22Rv1 (cell line): ENCODE data around the gene WIZ.

Experiments used
- H3K27ac ChIP-seq: fragments of 450-650 bp; 2 replicates; pipeline ENCODE4 v1.5.1; 2017
- ZFX ChIP-seq: fragments of 450-650 bp; IDR thresholded peaks from 2 replicates; pipeline ENCODE4 v1.6.1; 2017; ENCODE audit warnings: antibody characterized with exemption, borderline replicate concordance
- TF ChIP-seq, protein P1 (sequence below): fragments of 450-650 bp; IDR thresholded peaks from 2 replicates; pipeline ENCODE4 v1.5.1; 2017; ENCODE audit warnings: mild to moderate bottlenecking

WIZ gene

DNA sequence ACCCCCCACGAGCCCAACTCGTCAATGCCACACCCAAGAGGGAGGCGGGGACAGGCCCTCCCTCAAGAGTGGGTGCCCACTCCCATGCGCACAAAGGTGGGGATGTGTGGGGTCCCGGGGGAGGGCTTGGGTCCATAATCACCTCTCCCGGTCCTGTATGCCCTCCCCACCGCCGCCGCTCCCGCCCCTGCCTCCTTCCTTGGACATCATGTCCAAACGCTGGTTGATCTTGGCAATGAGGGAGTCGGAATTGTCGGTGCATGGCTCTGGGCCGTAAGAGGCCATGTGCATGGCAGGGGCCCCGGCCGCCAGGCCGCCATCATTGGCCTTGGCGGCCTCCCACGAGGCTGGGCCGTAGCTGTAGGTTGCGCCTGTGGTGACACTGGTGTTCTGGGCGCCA, 76.1 kb downstream of the WIZ start:
- H3K27ac ChIP-seq = no peak overlapping the region
- no peak for TF ChIP-seq ZFX
- TF ChIP-seq, protein P1, sequence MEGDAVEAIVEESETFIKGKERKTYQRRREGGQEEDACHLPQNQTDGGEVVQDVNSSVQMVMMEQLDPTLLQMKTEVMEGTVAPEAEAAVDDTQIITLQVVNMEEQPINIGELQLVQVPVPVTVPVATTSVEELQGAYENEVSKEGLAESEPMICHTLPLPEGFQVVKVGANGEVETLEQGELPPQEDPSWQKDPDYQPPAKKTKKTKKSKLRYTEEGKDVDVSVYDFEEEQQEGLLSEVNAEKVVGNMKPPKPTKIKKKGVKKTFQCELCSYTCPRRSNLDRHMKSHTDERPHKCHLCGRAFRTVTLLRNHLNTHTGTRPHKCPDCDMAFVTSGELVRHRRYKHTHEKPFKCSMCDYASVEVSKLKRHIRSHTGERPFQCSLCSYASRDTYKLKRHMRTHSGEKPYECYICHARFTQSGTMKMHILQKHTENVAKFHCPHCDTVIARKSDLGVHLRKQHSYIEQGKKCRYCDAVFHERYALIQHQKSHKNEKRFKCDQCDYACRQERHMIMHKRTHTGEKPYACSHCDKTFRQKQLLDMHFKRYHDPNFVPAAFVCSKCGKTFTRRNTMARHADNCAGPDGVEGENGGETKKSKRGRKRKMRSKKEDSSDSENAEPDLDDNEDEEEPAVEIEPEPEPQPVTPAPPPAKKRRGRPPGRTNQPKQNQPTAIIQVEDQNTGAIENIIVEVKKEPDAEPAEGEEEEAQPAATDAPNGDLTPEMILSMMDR = no peak

DNA sequence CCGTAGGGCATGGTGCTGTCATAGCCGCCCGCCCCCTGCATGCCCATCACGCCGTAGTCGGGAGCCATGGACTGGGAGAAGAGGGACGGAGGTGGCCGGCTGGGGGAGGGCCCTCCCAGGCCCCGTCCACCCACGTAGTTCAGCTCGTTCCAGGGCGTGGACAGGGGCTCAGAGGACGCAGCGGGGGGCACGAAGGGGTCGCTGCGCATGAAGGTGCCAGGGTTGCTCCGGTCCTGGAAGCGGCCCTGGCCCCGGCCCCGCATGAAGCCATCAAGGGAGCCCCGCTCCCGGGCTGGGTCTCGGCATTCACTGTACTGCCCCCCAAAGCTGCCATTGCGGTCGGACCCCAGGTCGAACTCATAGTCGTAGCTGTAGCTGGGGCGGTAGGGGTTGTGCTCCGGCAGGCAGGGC, 76.9 kb downstream of the WIZ start:
- H3K27ac ChIP-seq = no peak overlapping the region
- TF ChIP-seq, protein P1 = no peak
- TF ChIP-seq ZFX = no peak

DNA sequence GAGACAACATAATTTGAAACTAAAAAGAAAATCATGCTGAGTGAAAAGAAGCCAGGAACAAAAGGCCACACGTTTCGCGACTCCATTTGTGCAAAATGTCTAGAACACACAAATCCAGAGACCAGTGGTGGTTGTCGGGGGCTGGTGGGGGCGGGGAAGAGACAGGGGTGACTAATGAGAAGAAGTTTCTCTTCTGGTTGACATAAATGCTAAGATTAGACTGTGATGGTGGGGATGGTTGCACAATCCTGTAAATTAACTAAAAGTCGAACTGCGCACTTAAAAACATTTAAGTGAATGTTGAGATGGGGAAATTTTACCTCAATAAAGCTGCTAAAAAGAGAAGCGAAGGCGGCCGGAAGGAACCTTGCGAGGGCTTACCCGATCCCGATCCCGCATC, 77.3 kb downstream of the WIZ start:
- TF ChIP-seq ZFX = no peak
- TF ChIP-seq, protein P1 = no peak
- no peak overlapping the region for H3K27ac ChIP-seq

DNA sequence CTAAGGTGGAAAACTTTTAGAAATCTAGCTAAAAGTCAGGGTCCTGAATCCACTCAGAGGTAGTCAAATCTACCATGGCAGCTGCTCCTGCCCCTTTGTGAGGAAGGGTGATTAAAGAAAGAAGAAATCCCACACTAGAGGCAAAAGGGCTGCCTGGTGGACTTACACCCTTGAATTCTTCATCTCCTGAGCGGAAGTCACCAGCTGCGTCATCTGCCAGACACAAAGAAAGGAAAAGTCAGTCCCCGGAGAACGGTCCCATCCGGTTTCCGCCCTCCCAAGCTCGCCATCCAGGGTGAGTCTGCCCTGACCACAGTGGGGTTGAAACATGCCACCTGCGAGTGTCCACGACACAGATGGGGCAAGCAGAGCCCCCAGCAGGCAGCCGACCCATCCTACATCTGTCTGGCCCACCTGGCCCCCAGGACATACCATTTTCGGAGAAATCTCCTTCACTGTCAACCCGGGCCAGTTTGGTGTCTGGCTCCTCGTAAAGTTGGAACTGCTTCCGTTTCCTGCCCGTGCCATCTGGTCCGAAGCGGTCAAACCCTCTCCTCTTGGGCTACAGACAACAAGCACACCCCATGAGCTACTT, 77.9 kb downstream of the WIZ start:
- TF ChIP-seq ZFX = no peak
- TF ChIP-seq, protein P1 = no peak
- H3K27ac ChIP-seq = no peak overlapping the region

DNA sequence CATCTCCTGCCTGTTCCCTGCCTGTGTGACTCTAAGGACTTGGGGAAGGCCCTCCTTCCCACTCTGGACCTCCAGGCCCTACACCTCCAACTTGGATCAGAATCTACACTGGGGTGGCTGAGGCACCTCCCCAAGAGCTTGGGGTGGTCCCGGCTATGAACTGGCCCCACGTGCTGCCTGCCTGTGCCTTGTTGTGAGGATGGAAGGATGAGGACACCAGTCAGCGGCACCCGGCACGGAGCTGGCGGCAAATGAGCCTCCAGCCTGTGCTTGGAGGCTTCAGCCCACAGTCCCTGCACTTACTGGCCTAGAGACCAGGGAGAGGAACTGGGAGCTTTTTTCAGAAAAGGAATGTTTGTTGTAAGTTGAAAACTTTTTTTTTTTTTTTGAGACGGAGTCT, 78.6 kb downstream of the WIZ start:
- no peak for TF ChIP-seq ZFX
- TF ChIP-seq, protein P1 = no peak
- no peak overlapping the region for H3K27ac ChIP-seq
